ENCODE data around the gene SULT2B1.

SULT2B1 gene

DNA sequence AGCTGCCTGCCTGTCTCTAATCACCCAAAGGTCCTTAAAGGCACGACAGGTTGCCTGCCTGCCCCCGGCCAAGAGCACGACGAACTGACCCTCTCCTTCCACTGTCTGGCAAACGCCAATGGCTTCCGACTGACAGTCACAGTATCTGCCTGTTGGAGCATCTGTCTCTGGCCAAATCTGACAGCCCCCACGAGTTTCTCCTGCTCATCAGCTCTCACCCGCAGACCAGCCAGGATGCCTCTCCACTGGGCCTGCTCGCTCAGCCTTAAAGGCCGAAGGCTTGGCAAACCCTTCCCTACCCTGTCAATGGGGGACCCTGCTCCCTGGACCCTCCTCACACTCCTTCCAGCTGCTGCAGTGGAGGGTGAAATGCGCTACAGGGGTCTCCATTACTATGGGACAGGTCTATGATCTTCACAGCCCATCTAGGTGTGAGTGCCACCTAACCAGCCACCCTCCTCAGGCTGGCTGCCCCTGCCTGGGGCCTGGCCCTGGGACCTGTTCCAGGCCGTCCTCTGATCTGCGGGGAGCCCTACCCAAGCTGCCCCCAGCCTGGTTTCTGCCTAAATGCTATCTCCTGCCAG is 62.0 kb downstream of the SULT2B1 start:
- H3K9me2 ChIP-seq (replicated peaks; ENCODE audit: insufficient read depth, low read length), result no peaks in the 10 kb centered on the region
- peaks cover 9% of the 10 kb centered on the region; the same call in 1 of the 2 replicates for H3K4me1 ChIP-seq (ENCODE audit: low read length)
- H3K27me3 ChIP-seq (replicated peaks; ENCODE audit: insufficient read depth, low read length), result no peaks in the 10 kb centered on the region
- H3F3A ChIP-seq (ENCODE audit: insufficient read depth, low read length), result peaks cover 33% of the 10 kb centered on the region
- H3K27ac ChIP-seq (ENCODE audit: low read length), result no peak overlapping the region
- H4K20me1 ChIP-seq (ENCODE audit: insufficient read depth, low read length), result peaks cover 28% of the 10 kb centered on the region
- H3K9me3 ChIP-seq (replicated peaks; ENCODE audit: insufficient read depth, low read length), result no peaks in the 10 kb centered on the region
- H3K4me2 ChIP-seq (ENCODE audit: low read depth, low read length), result no peak overlapping the region
- no peak for DNase-seq
- peaks cover 29% of the 10 kb centered on the region for H3K79me2 ChIP-seq (ENCODE audit: low read length)
- no peak for TF ChIP-seq EZH2 (optimal IDR thresholded peaks at IDR 0.05; ENCODE audit: low read depth, low read length)
- TF ChIP-seq, protein P1, sequence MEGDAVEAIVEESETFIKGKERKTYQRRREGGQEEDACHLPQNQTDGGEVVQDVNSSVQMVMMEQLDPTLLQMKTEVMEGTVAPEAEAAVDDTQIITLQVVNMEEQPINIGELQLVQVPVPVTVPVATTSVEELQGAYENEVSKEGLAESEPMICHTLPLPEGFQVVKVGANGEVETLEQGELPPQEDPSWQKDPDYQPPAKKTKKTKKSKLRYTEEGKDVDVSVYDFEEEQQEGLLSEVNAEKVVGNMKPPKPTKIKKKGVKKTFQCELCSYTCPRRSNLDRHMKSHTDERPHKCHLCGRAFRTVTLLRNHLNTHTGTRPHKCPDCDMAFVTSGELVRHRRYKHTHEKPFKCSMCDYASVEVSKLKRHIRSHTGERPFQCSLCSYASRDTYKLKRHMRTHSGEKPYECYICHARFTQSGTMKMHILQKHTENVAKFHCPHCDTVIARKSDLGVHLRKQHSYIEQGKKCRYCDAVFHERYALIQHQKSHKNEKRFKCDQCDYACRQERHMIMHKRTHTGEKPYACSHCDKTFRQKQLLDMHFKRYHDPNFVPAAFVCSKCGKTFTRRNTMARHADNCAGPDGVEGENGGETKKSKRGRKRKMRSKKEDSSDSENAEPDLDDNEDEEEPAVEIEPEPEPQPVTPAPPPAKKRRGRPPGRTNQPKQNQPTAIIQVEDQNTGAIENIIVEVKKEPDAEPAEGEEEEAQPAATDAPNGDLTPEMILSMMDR (IDR thresholded peaks at IDR 0.05; ENCODE audit: low read length), result no peak
- no peak for TF ChIP-seq EZH2phosphoT487 (IDR thresholded peaks at IDR 0.05; ENCODE audit: low read length)
- no peak overlapping the region for H3K4me3 ChIP-seq (ENCODE audit: low read length)
- H3K9ac ChIP-seq (ENCODE audit: low read length), result no peak overlapping the region
- no peak overlapping the region for H2AFZ ChIP-seq (ENCODE audit: low read length)
- H3K36me3 ChIP-seq (replicated peaks; ENCODE audit: insufficient read depth, low read length), result peaks cover 19% of the 10 kb centered on the region

DNA sequence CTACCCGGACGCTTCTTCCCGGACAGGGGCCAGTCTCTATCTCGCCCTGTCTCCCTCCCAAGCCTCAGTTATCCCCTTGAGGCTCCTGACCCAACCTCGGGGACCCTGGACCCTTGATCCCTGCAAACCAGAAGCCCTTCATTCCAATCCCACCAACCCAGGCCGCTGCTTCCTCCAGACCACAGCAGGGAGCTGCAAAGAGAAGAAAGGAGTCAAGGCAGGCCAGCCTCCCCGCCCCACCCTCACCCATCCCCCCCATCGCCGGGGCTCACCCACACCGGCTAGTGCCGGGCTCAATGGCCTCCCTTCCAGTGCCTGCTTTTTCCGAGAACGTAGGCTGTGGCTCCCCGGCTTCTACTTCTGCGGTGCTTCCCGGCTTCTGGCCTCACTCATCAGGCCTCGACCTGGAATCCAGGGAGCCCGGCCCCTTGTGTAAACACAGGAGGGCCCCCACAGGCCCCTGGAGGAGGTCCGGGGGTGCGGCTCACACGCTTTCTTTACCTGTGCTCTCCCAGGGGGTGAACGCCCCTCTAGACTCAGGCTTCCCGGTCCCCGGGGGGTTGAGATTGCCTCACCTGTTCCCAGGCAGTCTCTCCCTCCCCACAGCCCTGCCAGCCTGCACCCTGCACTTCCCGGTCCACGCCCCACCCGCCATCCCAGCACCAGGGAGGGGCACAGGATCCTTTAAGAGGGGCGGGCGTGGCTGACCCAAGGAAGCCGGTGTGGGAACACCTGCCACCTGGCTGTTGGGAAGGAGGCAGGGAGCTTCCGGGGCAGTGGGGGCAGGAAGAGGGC is 62.7 kb downstream of the SULT2B1 start, which contains the start of gene FAM83E:
FAM83E (minus strand) TSS at position 641 of the 795 bp plus-strand sequence. CDS start 1,704 bp downstream, outside the sequence.
- no peak within 1 kb of the TSS for H2AFZ ChIP-seq (ENCODE audit: low read length)
- H3K9me3 ChIP-seq (replicated peaks; ENCODE audit: insufficient read depth, low read length), result no peaks in the 10 kb centered on the region
- H3F3A ChIP-seq (ENCODE audit: insufficient read depth, low read length), result peaks cover 33% of the 10 kb centered on the region
- H3K27me3 ChIP-seq (replicated peaks; ENCODE audit: insufficient read depth, low read length), result no peaks in the 10 kb centered on the region
- peaks cover 32% of the 10 kb centered on the region for H3K79me2 ChIP-seq (ENCODE audit: low read length)
- peaks cover 9% of the 10 kb centered on the region; the same call in 1 of the 2 replicates for H3K4me1 ChIP-seq (ENCODE audit: low read length)
- H3K9ac ChIP-seq (ENCODE audit: low read length), result no peak within 1 kb of the TSS
- no peak within 1 kb of the TSS for H3K4me2 ChIP-seq (ENCODE audit: low read depth, low read length)
- no peaks in the 10 kb centered on the region for H3K9me2 ChIP-seq (replicated peaks; ENCODE audit: insufficient read depth, low read length)
- no peak within 1 kb of the TSS for H3K27ac ChIP-seq (ENCODE audit: low read length)
- no peak within 1 kb of the TSS for H3K4me3 ChIP-seq (ENCODE audit: low read length)
- peaks cover 19% of the 10 kb centered on the region for H3K36me3 ChIP-seq (replicated peaks; ENCODE audit: insufficient read depth, low read length)
- no peak for DNase-seq
- TF ChIP-seq EZH2 (optimal IDR thresholded peaks at IDR 0.05; ENCODE audit: low read depth, low read length) (no peak), EZH2phosphoT487 (IDR thresholded peaks at IDR 0.05; ENCODE audit: low read length) (no peak)
- TF ChIP-seq, protein P1 (IDR thresholded peaks at IDR 0.05; ENCODE audit: low read length), result no peak
- H4K20me1 ChIP-seq (ENCODE audit: insufficient read depth, low read length), result peaks cover 28% of the 10 kb centered on the region

DNA sequence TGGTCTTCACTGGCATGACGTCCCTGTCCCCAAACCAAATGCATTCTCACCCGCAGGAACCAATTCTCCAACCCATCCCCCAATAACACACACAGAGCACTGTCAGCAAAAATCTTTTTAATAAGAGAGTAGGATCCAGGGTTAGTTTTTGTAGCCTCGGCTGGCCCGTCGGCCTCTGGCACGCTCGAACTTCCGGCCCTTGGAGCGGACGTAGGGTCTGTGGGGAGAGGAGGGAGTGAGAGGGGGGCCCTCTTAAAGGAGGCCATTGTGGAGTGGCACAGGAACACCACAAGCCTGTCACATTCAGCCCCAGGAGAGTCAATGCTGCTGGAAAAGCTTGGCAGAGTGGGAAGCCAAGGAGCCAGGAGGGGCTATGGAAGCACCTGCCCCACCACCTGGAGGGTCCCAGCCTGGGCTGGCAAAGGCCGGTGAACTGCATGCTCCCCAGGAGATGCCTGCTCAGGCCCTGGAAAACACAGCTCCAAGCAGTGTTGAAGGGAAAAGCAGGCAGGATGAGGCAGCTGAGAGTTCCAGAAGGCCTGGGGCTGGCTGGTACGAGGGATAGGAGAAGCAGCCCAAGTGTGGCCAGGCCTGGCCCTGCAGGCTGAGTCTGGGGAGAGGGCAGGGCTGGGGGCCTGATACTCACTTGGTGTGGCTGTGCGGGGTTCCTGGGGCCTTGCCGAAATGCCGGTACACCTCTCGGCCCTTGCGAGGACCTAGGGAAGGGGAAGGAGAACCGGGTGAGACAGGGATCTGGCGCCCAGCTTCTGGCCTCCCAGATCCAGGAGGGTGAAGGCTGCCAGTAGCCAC is 63.5 kb downstream of the SULT2B1 start:
- Histone ChIP-seq H3K79me2 (ENCODE audit: low read length) (peaks cover 39% of the 10 kb centered on the region), H2AFZ (ENCODE audit: low read length) (no peak overlapping the region), H3K36me3 (replicated peaks; ENCODE audit: insufficient read depth, low read length) (peaks cover 19% of the 10 kb centered on the region), H3K9me2 (replicated peaks; ENCODE audit: insufficient read depth, low read length) (no peaks in the 10 kb centered on the region), H3F3A (ENCODE audit: insufficient read depth, low read length) (peaks cover 33% of the 10 kb centered on the region), H3K9me3 (replicated peaks; ENCODE audit: insufficient read depth, low read length) (no peaks in the 10 kb centered on the region), H3K4me2 (ENCODE audit: low read depth, low read length) (no peak overlapping the region), H3K27me3 (replicated peaks; ENCODE audit: insufficient read depth, low read length) (no peaks in the 10 kb centered on the region), H3K4me1 (ENCODE audit: low read length) (peaks cover 13% of the 10 kb centered on the region), H3K4me3 (ENCODE audit: low read length) (no peak overlapping the region), H3K27ac (ENCODE audit: low read length) (no peak overlapping the region), H4K20me1 (ENCODE audit: insufficient read depth, low read length) (peaks cover 28% of the 10 kb centered on the region), H3K9ac (ENCODE audit: low read length) (no peak overlapping the region)
- TF ChIP-seq EZH2 (optimal IDR thresholded peaks at IDR 0.05; ENCODE audit: low read depth, low read length), result no peak
- TF ChIP-seq EZH2phosphoT487 (IDR thresholded peaks at IDR 0.05; ENCODE audit: low read length), result no peak
- TF ChIP-seq, protein P1 (IDR thresholded peaks at IDR 0.05; ENCODE audit: low read length), result no peak
- DNase-seq, result no peak
